Bronchial epithelial cell (primary cell): ENCODE data around the gene PLK2. TPM values are rescaled to one million over a fixed set of nuclear protein-coding genes. Genes with fewer than 3 reads are reported as not detected.

ENCODE experiments used
- DNase-seq: peaks from one replicate; pipeline ENCODE4 v3.0.0-alpha.2; 2010; ENCODE audit warnings: low read depth
- FAIRE-seq: peaks from 2 replicates; lab custom pipeline; 2011; peaks lifted over from hg19 to GRCh38; lab: Jason Lieb, UNC
- H3K27me3 ChIP-seq: 2 replicates; pipeline ENCODE4 v1.5.1; 2011; ENCODE audit warnings: low read length; ENCODE audit not compliant: control insufficient read depth, insufficient read depth
- H3K36me3 ChIP-seq: 2 replicates; pipeline ENCODE4 v1.5.1; 2011; ENCODE audit warnings: low read length; ENCODE audit not compliant: control insufficient read depth, insufficient read depth
- H3K4me3 ChIP-seq: 2 replicates; pipeline ENCODE4 v1.5.1; 2011; ENCODE audit warnings: mild to moderate bottlenecking, low read depth, low read length, control low read depth
- CTCF ChIP-seq: IDR thresholded peaks from 2 replicates; pipeline ENCODE4 v1.5.1; 2011; ENCODE audit warnings: mild to moderate bottlenecking, moderate library complexity, low read length, control low read depth, inconsistent platforms; ENCODE audit not compliant: insufficient read depth, severe bottlenecking
- total RNA-seq: library from RNA; depleted of rRNA; stranded (reverse); fragments of >200 nt; gene quantifications from 2 replicates; pipeline ENCODE4 v1.2.1, GENCODE V29; 2014

Gene PLK2
- total RNA-seq, 1 donor from 2014 or later, result 146 TPM

- no peaks in the 10 kb centered on the region for H3K27me3 ChIP-seq
- FAIRE-seq (no peak), DNase-seq (peak; percentile 92)
- no peak for TF ChIP-seq CTCF
- H3K36me3 ChIP-seq, result no peaks in the 10 kb centered on the region
- no peak overlapping the region for H3K4me3 ChIP-seq
These were observed 52.7 kb downstream of the PLK2 start for GRCh38 chr5:58407042-58407719.

GRCh38 chr5:58406394-58406793 is 53.5 kb downstream of the PLK2 start:
- Histone ChIP-seq H3K4me3 (no peak overlapping the region), H3K27me3 (no peaks in the 10 kb centered on the region), H3K36me3 (no peaks in the 10 kb centered on the region)
- TF ChIP-seq CTCF, result no peak
- DNase-seq, result peak; percentile 37
- FAIRE-seq, result no peak

GRCh38 chr5:58405175-58405574 is 54.7 kb downstream of the PLK2 start:
- Histone ChIP-seq H3K27me3 (no peaks in the 10 kb centered on the region), H3K4me3 (no peak overlapping the region), H3K36me3 (no peaks in the 10 kb centered on the region)
- DNase-seq (peak; percentile 80), FAIRE-seq (no peak)
- TF ChIP-seq CTCF, result no peak

GRCh38 chr5:58404734-58405133 is 55.2 kb downstream of the PLK2 start:
- H3K4me3 ChIP-seq, result no peak overlapping the region
- TF ChIP-seq CTCF, result no peak
- no peaks in the 10 kb centered on the region for H3K27me3 ChIP-seq
- peak; percentile 65 for DNase-seq
- H3K36me3 ChIP-seq, result no peaks in the 10 kb centered on the region
- FAIRE-seq, result no peak

Other genes with a start within 250 kb of the PLK2 start
- gene GAPT, start 31.3 kb upstream of the PLK2 start, total RNA-seq, result not detected in 2 replicates
- not detected in 2 replicates for gene RAB3C, start 123.0 kb upstream of the PLK2 start, total RNA-seq